Psoas muscle (tissue), 8 donors: ENCODE measurements around the gene ACSM6. TPM values are rescaled to one million over a fixed set of nuclear protein-coding genes. Genes with fewer than 3 reads are reported as not detected.
A peak's percentile ranks its signal among the peaks of the same experiment; 100 is the strongest.

Source experiments
- ATAC-seq, 4 donors: fragments of 200-7000 bp; cut with Tn5 transposase; one replicate each; pipeline ENCODE4 v1.9.1; 2020; ENCODE audit warnings: moderate library complexity in 3 of 4, mild to moderate bottlenecking in 2 of 4
- DNase-seq, 2 donors: peaks; one replicate each; pipeline ENCODE4 v3.0.0-alpha.2; 2020
- H3K27ac ChIP-seq: fragments of 200-600 bp; one replicate; pipeline ENCODE4 v1.8.0; 2022
- H3K27me3 ChIP-seq, 3 donors: fragments of 200-600 bp in 1 of 3; one replicate each; pipeline versions ENCODE4 v1.6.1 to v1.8.0; 2013 to 2022; ENCODE audit warnings: low read length in 2 of 3, mild to moderate bottlenecking in 2 of 3, moderate library complexity in 1 of 3; ENCODE audit not compliant: insufficient read depth in 3 of 3
- H3K36me3 ChIP-seq, 2 donors: fragments of 200-600 bp in 1 of 2; one replicate each; pipeline versions ENCODE4 v1.6.1 to v1.8.0; 2013 to 2022; ENCODE audit warnings: low read depth in 1 of 2, mild to moderate bottlenecking in 1 of 2, moderate library complexity in 1 of 2; ENCODE audit not compliant: insufficient read depth in 1 of 2
- H3K4me1 ChIP-seq: fragments of 200-600 bp; one replicate; pipeline ENCODE4 v1.8.0; 2022
- H3K4me3 ChIP-seq: fragments of 200-600 bp; one replicate; pipeline ENCODE4 v1.8.0; 2022; ENCODE audit warnings: mild to moderate bottlenecking
- H3K9me3 ChIP-seq: fragments of 200-600 bp; one replicate; pipeline ENCODE4 v1.8.0; 2022
- WGBS, 3 donors: extraction: QIAGEN DNeasy Blood & Tissue Kit; methylation state at CpG; one replicate each; pipeline versions ENCODE4 v1.1.6 to v1.1.7; 2013; 5-methylcytosine and 5-hydroxymethylcytosine counted together
- intact Hi-C, 2 donors: fragments of 100-400 bp; cut with DNase I; formaldehyde crosslinking; loops; one replicate each; pipeline versions ENCODE4 v1.11.0 to v1.14.2; 2022
- polyA plus RNA-seq, 3 donors: library from polyadenylated mRNA; stranded (reverse); fragments of 200-250 nt; gene quantifications; one replicate each; pipeline ENCODE4 v1.2.3, GENCODE V29; 2013
- total RNA-seq, 4 donors: library from RNA; stranded (reverse); fragmentation: NEBNext Ultra II Directional in 2 of 4; extraction: Animal tissue kit (Norgen Biotek cat#: 25700) in 2 of 4; gene quantifications; one replicate each; pipeline versions ENCODE4 v1.2.1 to v1.2.4, GENCODE V29; 2021 to 2023
- TF ChIP-seq, protein P1 (sequence below): fragments of 200-600 bp; IDR thresholded peaks from one replicate; pipeline ENCODE4 v1.8.0; 2022; ENCODE audit warnings: antibody characterized with exemption
- donor health status: healthy with polysubstance abuse.
- donor health status: DM: no; HTN: no; CAD: no; lungs with moderate emphysema.
- donor health status: Bipolar disorder and iron deficiency.
- donor health status: healthy.
- donor health status: DM: yes; HTN: yes; CAD: no.
- donor health status: DM: no; HTN: no; CAD: no.
- donor health status: DM: no; HTN: no; CAD: no.
- donor health status: DM: yes; HTN: yes; CAD: no.

ACSM6 gene
- total and polyA plus RNA-seq, 7 donors, result not detected

DNA sequence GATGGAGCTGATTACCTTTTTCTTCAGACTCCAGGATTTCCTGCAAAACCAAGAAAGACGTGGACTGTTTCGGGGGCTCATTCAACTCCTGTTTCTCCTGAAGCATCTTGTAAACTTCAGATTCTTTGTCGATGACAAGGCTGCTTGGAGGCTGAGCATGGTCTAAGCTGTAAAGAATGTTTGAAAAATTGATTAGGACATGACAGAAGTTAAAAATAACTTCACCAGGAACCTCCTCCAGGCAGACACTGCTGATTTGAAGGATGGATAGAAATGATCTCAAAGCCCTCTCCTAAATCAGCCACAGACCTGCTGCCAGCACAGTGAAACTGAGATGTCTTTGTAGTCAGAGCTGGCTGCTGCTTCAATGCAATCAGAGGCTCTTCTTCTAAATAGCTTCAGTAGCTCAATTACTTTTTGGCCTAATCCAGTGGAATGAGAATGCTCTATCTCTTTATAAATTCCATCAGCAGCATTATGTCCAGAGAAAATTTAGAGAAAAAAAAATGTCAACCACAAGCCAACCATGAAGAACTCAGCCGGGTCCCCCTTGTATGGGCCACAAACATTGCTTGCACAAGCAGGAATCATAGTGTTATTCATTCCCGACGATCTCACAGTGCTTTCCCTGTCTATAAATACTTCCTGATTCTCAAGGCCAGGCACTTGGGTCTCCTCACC is 53.3 kb downstream of the ACSM6 start:
- H3K4me3 ChIP-seq, result no peak overlapping the region
- peak; percentile 57 to 66 (median 62) for ATAC-seq
- H3K4me1 ChIP-seq, result peaks cover 53% of the 10 kb centered on the region
- peak overlapping the region; percentile 59 for H3K27ac ChIP-seq
- WGBS, 3 donors, result 24 to 38% (median 32%) methylated on average over 6 of the region's 6 CpGs
- no peaks in the 10 kb centered on the region for H3K27me3 ChIP-seq
- H3K36me3 ChIP-seq, result peaks cover 0 to 41% of the 10 kb centered on the region in 2 donors
- H3K9me3 ChIP-seq, result no peaks in the 10 kb centered on the region
- TF ChIP-seq, protein P1, sequence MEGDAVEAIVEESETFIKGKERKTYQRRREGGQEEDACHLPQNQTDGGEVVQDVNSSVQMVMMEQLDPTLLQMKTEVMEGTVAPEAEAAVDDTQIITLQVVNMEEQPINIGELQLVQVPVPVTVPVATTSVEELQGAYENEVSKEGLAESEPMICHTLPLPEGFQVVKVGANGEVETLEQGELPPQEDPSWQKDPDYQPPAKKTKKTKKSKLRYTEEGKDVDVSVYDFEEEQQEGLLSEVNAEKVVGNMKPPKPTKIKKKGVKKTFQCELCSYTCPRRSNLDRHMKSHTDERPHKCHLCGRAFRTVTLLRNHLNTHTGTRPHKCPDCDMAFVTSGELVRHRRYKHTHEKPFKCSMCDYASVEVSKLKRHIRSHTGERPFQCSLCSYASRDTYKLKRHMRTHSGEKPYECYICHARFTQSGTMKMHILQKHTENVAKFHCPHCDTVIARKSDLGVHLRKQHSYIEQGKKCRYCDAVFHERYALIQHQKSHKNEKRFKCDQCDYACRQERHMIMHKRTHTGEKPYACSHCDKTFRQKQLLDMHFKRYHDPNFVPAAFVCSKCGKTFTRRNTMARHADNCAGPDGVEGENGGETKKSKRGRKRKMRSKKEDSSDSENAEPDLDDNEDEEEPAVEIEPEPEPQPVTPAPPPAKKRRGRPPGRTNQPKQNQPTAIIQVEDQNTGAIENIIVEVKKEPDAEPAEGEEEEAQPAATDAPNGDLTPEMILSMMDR, result no peak
- intact Hi-C loops, result loop anchor here (2.0 to 5.0 kb wide), 2 partner anchors 40 to 115 kb away; no protein-coding TSS in a partner anchor
- no peak for DNase-seq

DNA sequence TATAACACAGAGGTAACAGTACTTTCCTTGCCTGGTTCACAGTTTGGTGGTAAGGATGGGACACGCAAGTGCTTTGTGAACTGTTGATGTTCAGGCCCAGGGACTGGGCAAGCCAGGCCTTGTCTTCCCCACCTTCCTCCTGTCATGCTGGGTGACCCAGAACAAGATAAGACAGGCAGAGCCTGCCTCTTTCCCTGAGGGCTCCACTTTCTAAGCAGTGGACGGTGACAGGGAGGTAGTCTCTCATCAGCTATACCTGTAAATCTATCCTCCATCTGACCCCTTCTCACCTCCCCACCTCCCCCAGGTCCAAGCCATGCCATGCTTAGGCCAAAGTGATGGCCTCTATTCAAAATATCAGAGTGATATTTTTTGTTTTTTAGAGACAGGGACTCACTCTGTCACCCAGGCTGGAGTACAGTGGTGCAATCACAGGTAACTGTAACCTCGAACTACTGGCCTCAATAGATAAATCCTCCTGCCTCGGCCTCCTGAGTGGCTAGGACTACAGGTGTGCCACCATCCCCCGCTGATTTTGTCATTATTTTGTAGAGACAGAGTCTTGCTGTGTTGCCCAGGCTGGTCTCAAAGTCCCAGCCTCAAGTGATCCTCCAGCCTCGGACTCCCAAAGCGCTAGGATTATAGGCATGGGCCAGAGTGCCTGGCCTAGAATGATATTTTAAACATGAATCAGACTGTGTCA is 54.0 kb downstream of the ACSM6 start:
- Histone ChIP-seq H3K4me3 (no peak overlapping the region), H3K27me3 (no peaks in the 10 kb centered on the region), H3K4me1 (peaks cover 53% of the 10 kb centered on the region), H3K9me3 (no peaks in the 10 kb centered on the region), H3K27ac (peak overlapping the region; percentile 59), H3K36me3 (peaks cover 0 to 38% of the 10 kb centered on the region in 2 donors)
- 91 to 97% (median 95%) methylated on average over 7 of the region's 7 CpGs for WGBS, 3 donors
- DNase-seq (no peak), ATAC-seq (peak in 1 of 4 donors; percentile 3)
- TF ChIP-seq, protein P1, result no peak
- intact Hi-C loops, result loop anchor here (2.0 to 5.0 kb wide), 2 partner anchors 39 to 115 kb away; no protein-coding TSS in a partner anchor

DNA sequence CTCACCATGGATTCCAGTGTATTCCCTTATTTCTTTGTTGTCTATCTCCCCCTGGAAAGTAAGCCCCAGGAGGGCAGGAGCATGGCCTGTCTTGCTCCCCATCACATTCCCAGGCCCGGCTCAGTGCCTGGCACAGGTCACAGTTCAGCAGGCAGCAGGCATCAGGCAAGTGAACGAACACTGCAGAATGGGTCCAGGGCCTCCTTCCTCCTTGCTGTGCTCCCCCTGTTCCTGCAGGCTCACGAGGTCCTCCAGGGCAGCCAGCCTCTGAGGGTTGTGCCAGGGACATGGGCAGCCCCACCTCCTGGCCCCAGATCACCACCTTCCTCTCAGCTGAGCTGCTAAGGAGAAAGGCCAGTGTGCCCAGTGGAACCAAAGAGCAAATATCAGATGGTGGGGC is 55.0 kb downstream of the ACSM6 start:
- peaks cover 0 to 28% of the 10 kb centered on the region in 2 donors for H3K36me3 ChIP-seq

DNA sequence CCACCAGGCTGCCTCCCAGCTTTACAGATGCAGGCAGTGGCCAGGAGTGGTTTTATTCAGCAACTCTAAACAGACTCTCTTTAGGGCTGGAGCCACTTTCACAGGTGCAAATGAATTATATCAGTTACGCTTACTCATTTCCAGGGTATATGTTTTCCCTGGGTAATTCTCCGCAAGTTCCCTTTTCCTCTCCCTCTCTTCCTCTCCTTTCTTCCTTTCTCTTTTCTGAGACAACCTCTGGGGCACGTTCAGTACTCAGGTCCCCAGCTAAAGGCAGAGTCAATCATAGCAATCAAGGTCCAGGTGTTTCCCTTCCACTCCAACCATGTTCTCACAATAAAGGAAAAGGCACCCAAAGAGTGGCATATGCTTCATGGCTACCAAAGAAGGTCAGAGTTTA is 55.4 kb downstream of the ACSM6 start:
- no peak for DNase-seq

More for the DNA sequence above, 55.0 kb downstream of the ACSM6 start:
- peak in 3 of 4 donors; percentile 48 to 75 (median 69) for ATAC-seq
- Histone ChIP-seq H3K4me1 (peaks cover 53% of the 10 kb centered on the region), H3K27me3 (no peaks in the 10 kb centered on the region), H3K9me3 (no peaks in the 10 kb centered on the region), H3K27ac (peak overlapping the region; percentile 59), H3K4me3 (no peak overlapping the region)
- intact Hi-C loops, result loop anchor here in 1 of 2 donors (5.0 kb wide), 1 partner anchor 38 kb away; no protein-coding TSS in a partner anchor
- TF ChIP-seq, protein P1, result no peak
- DNase-seq, result peak in 1 of 2 donors; percentile 73
- 38 to 68% (median 38%) methylated on average over 3 of the region's 3 CpGs for WGBS, 3 donors

More for the DNA sequence above, 55.4 kb downstream of the ACSM6 start:
- Histone ChIP-seq H3K4me1 (peaks cover 53% of the 10 kb centered on the region), H3K4me3 (no peak overlapping the region), H3K27ac (peak overlapping the region; percentile 59), H3K9me3 (no peaks in the 10 kb centered on the region), H3K27me3 (no peaks in the 10 kb centered on the region), H3K36me3 (peaks cover 0 to 24% of the 10 kb centered on the region in 2 donors)
- peak in 1 of 4 donors; percentile 4 for ATAC-seq
- intact Hi-C loops, result loop anchor here in 1 of 2 donors (5.0 kb wide), 1 partner anchor 38 kb away; no protein-coding TSS in a partner anchor
- TF ChIP-seq, protein P1, result no peak
- 59 to 78% (median 71%) methylated on average over 3 of the region's 3 CpGs for WGBS, 3 donors
